HCT116 (cell line): ENCODE measurements around the gene MRE11. TPM values are rescaled to one million over a fixed set of nuclear protein-coding genes. Genes with fewer than 3 reads are reported as not detected.

ENCODE experiments used
- ATAC-seq: fragments of 200-7000 bp; cut with Tn5 transposase; 2 replicates; pipeline ENCODE4 v1.9.1; 2020; ENCODE audit warnings: mild to moderate bottlenecking, moderate library complexity
- BruUV-seq: library from RNA; stranded (reverse); fragments of 400-500 nt; replicated peaks from 2 replicates; lab custom pipeline; 2021; lab: Mats Ljungman, UMichigan
- CTCF ChIA-PET: fragments of 300-600 bp; sonication (Branson Sonifier 250); formaldehyde crosslinking; loops from one replicate; lab custom pipeline; 2021; ENCODE audit warnings: antibody characterized with exemption; lab: Charles Lee
- POLR2A ChIA-PET: fragments of 300-600, 350-600 bp; sonication (Branson Sonifier 250); formaldehyde crosslinking; loops from one replicate; lab custom pipeline; 2021; ENCODE audit warnings: antibody characterized with exemption; lab: Charles Lee
- RAD21 ChIA-PET, 2 experiments: fragments of 300-600 bp; sonication (Branson Sonifier 250); formaldehyde crosslinking; loops; one replicate each; lab custom pipeline; 2023; ENCODE audit warnings: low total read pairs in 2 of 2; ENCODE audit not compliant: uncharacterized antibody in 2 of 2, unreplicated experiment in 2 of 2, low non-redundant PET in 1 of 2; lab: Charles Lee
- DNase-seq: peaks from one replicate; pipeline ENCODE4 v3.0.0-alpha.2; 2010; ENCODE audit warnings: low read depth, low spot score
- H2AFZ ChIP-seq: fragments of 200-600 bp; shearing (Covaris generic), sonication (generic); 2 replicates; pipeline ENCODE4 v1.6.1; 2017; ENCODE audit warnings: low read depth, mixed run types, mixed read lengths, antibody characterized with exemption, low read length; ENCODE audit not compliant: poor library complexity, severe bottlenecking
- H3K27ac ChIP-seq: 2 replicates; pipeline ENCODE4 v1.5.1; 2012; ENCODE audit warnings: low read depth, low read length
- H3K27me3 ChIP-seq: fragments of 200-600 bp; sonication (generic); 2 replicates; pipeline ENCODE4 v1.6.1; 2016; ENCODE audit warnings: mixed run types, low read length, mixed read lengths; ENCODE audit not compliant: insufficient read depth
- H3K36me3 ChIP-seq, 2 experiments: fragments of 200-500 bp in 1 of 2; fragments of 200-600 bp in 1 of 2; sonication (Bioruptor generic) in 1 of 2; sonication (generic) in 1 of 2; 2 replicates each; pipeline versions ENCODE4 v1.5.1 to v1.6.1; 2014 to 2016; ENCODE audit warnings: low read length in 2 of 2, inconsistent platforms in 1 of 2, mixed read lengths in 1 of 2, mixed run types in 1 of 2; ENCODE audit not compliant: insufficient read depth in 2 of 2, control insufficient read depth in 1 of 2
- H3K4me1 ChIP-seq, 2 experiments: fragments of 200-600 bp in 1 of 2; sonication (generic) in 1 of 2; 2 replicates each; pipeline versions ENCODE4 v1.5.1 to v1.6.1; 2012 to 2017; ENCODE audit warnings: low read length in 2 of 2, inconsistent platforms in 1 of 2, mild to moderate bottlenecking in 1 of 2, mixed read lengths in 1 of 2, mixed run types in 1 of 2, moderate library complexity in 1 of 2; ENCODE audit not compliant: insufficient read depth in 2 of 2, control insufficient read depth in 1 of 2
- H3K4me2 ChIP-seq: fragments of 200-600 bp; sonication (generic); 2 replicates; pipeline ENCODE4 v1.6.1; 2017; ENCODE audit warnings: mixed run types, low read length, mixed read lengths
- H3K4me3 ChIP-seq, 2 experiments: fragments of 200-600 bp in 1 of 2; sonication (generic) in 1 of 2; replicated peaks in 1 of 2; 2 replicates each; pipeline ENCODE4 v1.5.1; 2011 to 2016; ENCODE audit warnings: low read length in 2 of 2, control low read depth in 1 of 2, low read depth in 1 of 2, mild to moderate bottlenecking in 1 of 2, mixed read lengths in 1 of 2, mixed run types in 1 of 2
- H3K79me2 ChIP-seq: fragments of 200-600 bp; sonication (generic); 2 replicates; pipeline ENCODE4 v1.6.1; 2017; ENCODE audit warnings: mild to moderate bottlenecking, mixed run types, low read length, moderate library complexity, mixed read lengths; ENCODE audit not compliant: insufficient read depth
- H3K9ac ChIP-seq: fragments of 200-600 bp; sonication (generic); 2 replicates; pipeline ENCODE4 v1.6.1; 2016; ENCODE audit warnings: low read length, mixed read lengths
- H3K9me2 ChIP-seq: fragments of 200-600 bp; sonication (generic), shearing (Covaris generic); 2 replicates; pipeline ENCODE4 v1.6.1; 2017; ENCODE audit warnings: mixed run types, mild to moderate bottlenecking, moderate library complexity; ENCODE audit not compliant: insufficient read depth
- H3K9me3 ChIP-seq, 2 experiments: fragments of 200-500 bp in 1 of 2; fragments of 200-600 bp in 1 of 2; sonication (Bioruptor generic) in 1 of 2; sonication (generic) in 1 of 2; 2 replicates each; pipeline ENCODE4 v1.6.1; 2014 to 2017; ENCODE audit warnings: low read length in 2 of 2, mixed read lengths in 2 of 2, inconsistent platforms in 1 of 2, low read depth in 1 of 2, mild to moderate bottlenecking in 1 of 2, mixed run types in 1 of 2, moderate library complexity in 1 of 2; ENCODE audit not compliant: control insufficient read depth in 1 of 2, insufficient read depth in 1 of 2
- H4K20me1 ChIP-seq: fragments of 200-600 bp; sonication (generic), shearing (Covaris generic); 2 replicates; pipeline ENCODE4 v1.6.1; 2017; ENCODE audit warnings: mixed run types, mild to moderate bottlenecking, moderate library complexity; ENCODE audit not compliant: insufficient read depth
- CBX3 ChIP-seq: IDR thresholded peaks from 2 replicates; pipeline ENCODE4 v1.6.1; 2012; ENCODE audit warnings: low read depth
- CEBPB ChIP-seq: IDR thresholded peaks from 2 replicates; pipeline ENCODE4 v1.6.1; 2012; ENCODE audit warnings: low read depth
- ELF1 ChIP-seq: IDR thresholded peaks from 2 replicates; pipeline ENCODE4 v1.6.1; 2012; ENCODE audit warnings: low read depth, borderline replicate concordance
- FOSL1 ChIP-seq: IDR thresholded peaks from 2 replicates; pipeline ENCODE4 v1.6.1; 2012; ENCODE audit warnings: low read depth
- POLR2A ChIP-seq: IDR thresholded peaks from 2 replicates; pipeline ENCODE4 v1.7.0; 2011; ENCODE audit warnings: borderline replicate concordance; ENCODE audit not compliant: insufficient read depth, insufficient read length; ENCODE audit errors: extremely low read depth
- POLR2AphosphoS5 ChIP-seq: IDR thresholded peaks from 2 replicates; pipeline ENCODE4 v1.6.1; 2011; ENCODE audit warnings: mild to moderate bottlenecking, low read depth, low read length, moderate library complexity
- RAD21 ChIP-seq: IDR thresholded peaks from 2 replicates; pipeline ENCODE4 v1.6.1; 2012; ENCODE audit warnings: low read depth, mild to moderate bottlenecking
- SRF ChIP-seq: IDR thresholded peaks from 2 replicates; pipeline ENCODE4 v1.6.1; 2012; ENCODE audit warnings: low read depth
- TCF7L2 ChIP-seq: IDR thresholded peaks from 2 replicates; pipeline ENCODE4 v1.7.0; 2011; ENCODE audit warnings: borderline replicate concordance, inconsistent platforms; ENCODE audit not compliant: insufficient read depth, insufficient read length; ENCODE audit errors: extremely low read depth
- YY1 ChIP-seq: IDR thresholded peaks from 2 replicates; pipeline ENCODE4 v1.6.1; 2011; ENCODE audit warnings: low read length, low read depth, moderate library complexity, mild to moderate bottlenecking; ENCODE audit not compliant: insufficient replicate concordance; ENCODE audit errors: extremely low read depth
- ZFX ChIP-seq: fragments of 450-650 bp; IDR thresholded peaks from 2 replicates; pipeline ENCODE4 v1.6.1; 2017
- intact Hi-C: fragments of 100-400 bp; cut with micrococcal nuclease; formaldehyde crosslinking; loops from 2 replicates; pipeline ENCODE4 v1.10.0; 2022
- total RNA-seq: library from RNA; stranded (reverse); gene quantifications from one replicate; pipeline ENCODE4 v1.2.1, GENCODE V29; 2021; ENCODE audit not compliant: unreplicated experiment
- TF ChIP-seq, protein P1 (sequence below), 3 experiments: fragments of 200-600 bp in 1 of 3; sonication (generic) in 1 of 3; IDR thresholded peaks in 2 of 3; conservative IDR thresholded peaks in 1 of 3; 2 replicates each; pipeline ENCODE4 v1.5.1; 2012 to 2017; ENCODE audit warnings: low read depth in 2 of 3, low read length in 2 of 3, antibody characterized with exemption in 1 of 3, borderline replicate concordance in 1 of 3, control low read depth in 1 of 3, mild to moderate bottlenecking in 1 of 3, mixed read lengths in 1 of 3, mixed run types in 1 of 3, moderate library complexity in 1 of 3; ENCODE audit not compliant: insufficient read depth in 1 of 3
- TF ChIP-seq, protein P2 (sequence below): IDR thresholded peaks from 2 replicates; pipeline ENCODE4 v1.6.1; 2011; ENCODE audit warnings: mild to moderate bottlenecking, low read length, moderate library complexity; ENCODE audit not compliant: insufficient replicate concordance; ENCODE audit errors: extremely low read depth
- TF ChIP-seq, protein P3 (sequence below): IDR thresholded peaks from 2 replicates; pipeline ENCODE4 v1.6.1; 2012
- TF ChIP-seq, protein P4 (sequence below): IDR thresholded peaks from 2 replicates; pipeline ENCODE4 v1.6.1; 2012

The MRE11 gene
- total RNA-seq, 1 experiment from 2014 or later = 20.6 TPM

DNA sequence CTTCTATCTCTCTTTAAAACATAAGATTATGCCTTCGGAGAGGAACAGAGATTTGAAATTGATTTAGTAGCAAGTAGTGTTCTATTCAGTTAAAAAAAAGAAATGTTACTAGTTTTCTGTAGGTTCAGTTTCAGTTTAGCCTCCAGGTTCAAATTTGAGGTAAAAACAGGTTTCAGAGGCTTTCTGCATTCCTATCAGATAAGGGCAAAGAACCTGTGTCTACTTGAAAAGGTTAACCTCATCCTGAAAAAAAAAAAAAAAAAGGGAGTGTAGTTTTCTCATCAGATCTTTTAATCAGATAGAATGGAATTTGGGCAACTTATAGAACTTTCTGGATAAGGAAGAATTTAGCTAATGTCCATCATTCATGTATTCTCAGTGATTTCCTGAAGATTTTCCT is 30.7 kb upstream of the MRE11 start:
- Histone ChIP-seq H3K36me3 (no peaks in the 10 kb centered on the region), H2AFZ (no peak overlapping the region), H3K9me3 (no peaks in the 10 kb centered on the region), H3K4me1 (no peaks in the 10 kb centered on the region), H4K20me1 (no peaks in the 10 kb centered on the region), H3K27ac (no peak overlapping the region), H3K4me2 (no peak overlapping the region), H3K9ac (no peak overlapping the region), H3K27me3 (no peaks in the 10 kb centered on the region), H3K4me3 (no peak overlapping the region), H3K79me2 (no peaks in the 10 kb centered on the region), H3K9me2 (no peaks in the 10 kb centered on the region)
- DNase-seq (no peak), ATAC-seq (no peak)
- BruUV-seq = no TSS peak
- no peak for TF ChIP-seq ELF1
- TF ChIP-seq, protein P1, sequence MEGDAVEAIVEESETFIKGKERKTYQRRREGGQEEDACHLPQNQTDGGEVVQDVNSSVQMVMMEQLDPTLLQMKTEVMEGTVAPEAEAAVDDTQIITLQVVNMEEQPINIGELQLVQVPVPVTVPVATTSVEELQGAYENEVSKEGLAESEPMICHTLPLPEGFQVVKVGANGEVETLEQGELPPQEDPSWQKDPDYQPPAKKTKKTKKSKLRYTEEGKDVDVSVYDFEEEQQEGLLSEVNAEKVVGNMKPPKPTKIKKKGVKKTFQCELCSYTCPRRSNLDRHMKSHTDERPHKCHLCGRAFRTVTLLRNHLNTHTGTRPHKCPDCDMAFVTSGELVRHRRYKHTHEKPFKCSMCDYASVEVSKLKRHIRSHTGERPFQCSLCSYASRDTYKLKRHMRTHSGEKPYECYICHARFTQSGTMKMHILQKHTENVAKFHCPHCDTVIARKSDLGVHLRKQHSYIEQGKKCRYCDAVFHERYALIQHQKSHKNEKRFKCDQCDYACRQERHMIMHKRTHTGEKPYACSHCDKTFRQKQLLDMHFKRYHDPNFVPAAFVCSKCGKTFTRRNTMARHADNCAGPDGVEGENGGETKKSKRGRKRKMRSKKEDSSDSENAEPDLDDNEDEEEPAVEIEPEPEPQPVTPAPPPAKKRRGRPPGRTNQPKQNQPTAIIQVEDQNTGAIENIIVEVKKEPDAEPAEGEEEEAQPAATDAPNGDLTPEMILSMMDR (IDR thresholded peaks at IDR 0.05 in 2 of 3, conservative IDR thresholded peaks at IDR 0.05 in 1 of 3; ENCODE audit: borderline replicate concordance in 1 of 3, insufficient read depth in 1 of 3, low read depth in 2 of 3, low read length in 2 of 3) = no peak
- TF ChIP-seq CEBPB = no peak
- no peak for TF ChIP-seq YY1
- no peak for TF ChIP-seq SRF
- TF ChIP-seq TCF7L2 = no peak
- TF ChIP-seq, protein P2, sequence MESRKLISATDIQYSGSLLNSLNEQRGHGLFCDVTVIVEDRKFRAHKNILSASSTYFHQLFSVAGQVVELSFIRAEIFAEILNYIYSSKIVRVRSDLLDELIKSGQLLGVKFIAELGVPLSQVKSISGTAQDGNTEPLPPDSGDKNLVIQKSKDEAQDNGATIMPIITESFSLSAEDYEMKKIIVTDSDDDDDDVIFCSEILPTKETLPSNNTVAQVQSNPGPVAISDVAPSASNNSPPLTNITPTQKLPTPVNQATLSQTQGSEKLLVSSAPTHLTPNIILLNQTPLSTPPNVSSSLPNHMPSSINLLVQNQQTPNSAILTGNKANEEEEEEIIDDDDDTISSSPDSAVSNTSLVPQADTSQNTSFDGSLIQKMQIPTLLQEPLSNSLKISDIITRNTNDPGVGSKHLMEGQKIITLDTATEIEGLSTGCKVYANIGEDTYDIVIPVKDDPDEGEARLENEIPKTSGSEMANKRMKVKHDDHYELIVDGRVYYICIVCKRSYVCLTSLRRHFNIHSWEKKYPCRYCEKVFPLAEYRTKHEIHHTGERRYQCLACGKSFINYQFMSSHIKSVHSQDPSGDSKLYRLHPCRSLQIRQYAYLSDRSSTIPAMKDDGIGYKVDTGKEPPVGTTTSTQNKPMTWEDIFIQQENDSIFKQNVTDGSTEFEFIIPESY = no peak
- TF ChIP-seq RAD21 = no peak
- TF ChIP-seq FOSL1 = no peak
- TF ChIP-seq POLR2AphosphoS5 = no peak
- TF ChIP-seq, protein P3, sequence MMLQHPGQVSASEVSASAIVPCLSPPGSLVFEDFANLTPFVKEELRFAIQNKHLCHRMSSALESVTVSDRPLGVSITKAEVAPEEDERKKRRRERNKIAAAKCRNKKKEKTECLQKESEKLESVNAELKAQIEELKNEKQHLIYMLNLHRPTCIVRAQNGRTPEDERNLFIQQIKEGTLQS = no peak
- TF ChIP-seq, protein P4, sequence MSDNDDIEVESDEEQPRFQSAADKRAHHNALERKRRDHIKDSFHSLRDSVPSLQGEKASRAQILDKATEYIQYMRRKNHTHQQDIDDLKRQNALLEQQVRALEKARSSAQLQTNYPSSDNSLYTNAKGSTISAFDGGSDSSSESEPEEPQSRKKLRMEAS = no peak
- TF ChIP-seq CBX3 = no peak
- no peak for TF ChIP-seq POLR2A
- TF ChIP-seq ZFX = no peak
- ChIA-PET CTCF (no interaction called here), RAD21 (no interaction called here), POLR2A (no interaction called here)
- intact Hi-C loops = no loop called here
